ENCODE results near the gene ETNPPL.

The ETNPPL gene

GRCh38 chr4:108762559-108763225 is at the start of gene ETNPPL:
Gene ETNPPL, minus strand, starts transcription at chr4:108763053. Its CDS starts 155 bp downstream, at chr4:108762898.
- DNase-seq: no peak

- no peak for DNase-seq
These were observed 48.6 kb upstream of the ETNPPL start for GRCh38 chr4:108811486-108811885.

- no peak for DNase-seq
These were observed 47.2 kb upstream of the ETNPPL start for GRCh38 chr4:108810087-108810486.

- DNase-seq: no peak
These were observed 41.9 kb upstream of the ETNPPL start for GRCh38 chr4:108804648-108805273.

- no peak for DNase-seq
These were observed 36.5 kb upstream of the ETNPPL start for GRCh38 chr4:108799306-108799705.

GRCh38 chr4:108796173-108796572 is 33.3 kb upstream of the ETNPPL start:
- no peak for DNase-seq

GRCh38 chr4:108795733-108796132 is 32.9 kb upstream of the ETNPPL start:
- DNase-seq: no peak

GRCh38 chr4:108794136-108794535 is 31.3 kb upstream of the ETNPPL start:
- DNase-seq: no peak

GRCh38 chr4:108793415-108793814 is 30.6 kb upstream of the ETNPPL start:
- no peak for DNase-seq

GRCh38 chr4:108788731-108789130 is 25.9 kb upstream of the ETNPPL start:
- DNase-seq: no peak

- no peak for DNase-seq
These were observed 24.9 kb upstream of the ETNPPL start for GRCh38 chr4:108787724-108788123.

GRCh38 chr4:108787106-108787505 is 24.3 kb upstream of the ETNPPL start:
- no peak for DNase-seq

- DNase-seq: no peak
These were observed 23.5 kb upstream of the ETNPPL start for GRCh38 chr4:108786351-108786750.

GRCh38 chr4:108783665-108784463 is 21.0 kb upstream of the ETNPPL start:
- DNase-seq: no peak

- no peak for DNase-seq
These were observed 17.1 kb upstream of the ETNPPL start for GRCh38 chr4:108779958-108780357.

GRCh38 chr4:108777388-108777787 is 14.5 kb upstream of the ETNPPL start:
- DNase-seq: no peak

GRCh38 chr4:108775921-108776320 is 13.1 kb upstream of the ETNPPL start:
- no peak for DNase-seq

GRCh38 chr4:108774809-108775530 is 12.1 kb upstream of the ETNPPL start:
- DNase-seq: no peak

- no peak for DNase-seq
These were observed 9.5 kb upstream of the ETNPPL start for GRCh38 chr4:108772402-108772801.

GRCh38 chr4:108766058-108766457 is 3.2 kb upstream of the ETNPPL start:
- no peak for DNase-seq

GRCh38 chr4:108763986-108764385 is 1.1 kb upstream of the ETNPPL start:
- DNase-seq: no peak

- DNase-seq: no peak
These were observed 357 bp upstream of the ETNPPL start for GRCh38 chr4:108763226-108763593.

GRCh38 chr4:108758498-108758897 is 4.4 kb downstream of the ETNPPL start:
- DNase-seq: no peak
